T-helper 2 cell treated with Interferon-gamma antibody and Interleukin-4, amounts not matched to agents 5 μg/mL and 100 μg/mL, for 36 hours (primary cell): Measurements from ENCODE around the gene NFU1.
"Not testable (repeated sequence)": the region's sequence is repeated elsewhere in the genome, so short reads cannot be mapped to it uniquely, and the experiment has no call there.

ENCODE experiments used
- DNase-seq: peaks from one replicate; pipeline ENCODE4 v3.0.0; 2021; ENCODE audit warnings: low spot score
- H3K27ac Mint-ChIP-seq: one replicate; pipeline ENCODE4 v1.8.0; 2021; ENCODE audit warnings: mild to moderate bottlenecking, mixed read lengths
- H3K27me3 Mint-ChIP-seq: one replicate; pipeline ENCODE4 v1.8.0; 2021; ENCODE audit warnings: low read depth, mixed read lengths
- H3K36me3 Mint-ChIP-seq: one replicate; pipeline ENCODE4 v1.8.0; 2021; ENCODE audit warnings: low read depth, mixed read lengths
- H3K4me1 Mint-ChIP-seq: one replicate; pipeline ENCODE4 v1.8.0; 2021; ENCODE audit warnings: low read depth, mixed read lengths
- H3K4me3 Mint-ChIP-seq: one replicate; pipeline ENCODE4 v1.8.0; 2022; ENCODE audit warnings: mild to moderate bottlenecking, moderate library complexity, mixed read lengths
- H3K9me3 Mint-ChIP-seq: one replicate; pipeline ENCODE4 v1.8.0; 2021; ENCODE audit warnings: mixed read lengths

Gene NFU1

DNA sequence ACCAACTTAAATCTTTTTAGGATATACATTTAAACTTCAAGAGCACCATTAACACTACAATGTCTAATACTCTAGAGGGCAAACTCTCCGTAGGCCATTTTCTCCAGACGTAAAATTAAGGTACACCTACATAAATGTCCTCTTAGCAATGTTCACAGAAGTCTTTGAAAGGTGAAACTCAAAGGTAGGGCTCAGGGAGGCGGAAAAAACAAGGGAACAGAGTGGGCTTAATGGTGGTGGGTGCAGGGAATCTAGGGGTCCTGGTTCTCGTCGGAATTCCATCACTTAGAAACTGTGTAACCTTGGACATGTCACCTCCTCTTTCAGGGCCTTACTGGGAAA lies 668 bp downstream of the NFU1 start:
- peak overlapping the region; percentile 91 for H3K4me3 Mint-ChIP-seq
- DNase-seq = no peak
- peaks cover 12% of the 10 kb centered on the region for H3K36me3 Mint-ChIP-seq
- H3K27me3 Mint-ChIP-seq = no peaks in the 10 kb centered on the region
- peaks cover 21% of the 10 kb centered on the region for H3K4me1 Mint-ChIP-seq
- H3K9me3 Mint-ChIP-seq = peaks cover 8% of the 10 kb centered on the region
- peak overlapping the region; percentile 96 for H3K27ac Mint-ChIP-seq

DNA sequence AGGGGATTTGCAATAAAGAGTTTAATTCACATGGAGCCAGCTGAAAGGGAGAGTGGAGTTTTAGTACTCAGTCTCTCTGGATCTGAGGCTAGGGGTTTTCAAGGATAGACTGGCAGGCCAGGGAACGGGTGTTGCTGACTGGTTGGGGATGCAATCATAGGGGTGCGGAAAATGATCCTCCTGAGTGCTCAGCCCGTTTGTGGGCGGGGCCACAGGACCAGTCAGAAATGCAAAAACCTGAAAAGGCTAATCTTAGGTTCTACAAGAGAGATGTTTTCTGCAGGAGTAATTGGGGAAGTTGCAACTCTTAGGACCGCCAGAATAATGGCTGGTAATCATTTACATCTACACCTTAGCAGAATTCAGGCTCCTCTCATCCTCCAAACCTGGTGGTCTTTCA lies 2.5 kb downstream of the NFU1 start:
- no peak for DNase-seq
- Mint-ChIP-seq H3K36me3 (peaks cover 12% of the 10 kb centered on the region), H3K4me3 (no peak overlapping the region), H3K27me3 (no peaks in the 10 kb centered on the region), H3K9me3 (peaks cover 8% of the 10 kb centered on the region), H3K27ac (no peak overlapping the region), H3K4me1 (peaks cover 21% of the 10 kb centered on the region)

- Mint-ChIP-seq H3K27ac (no peak overlapping the region), H3K27me3 (no peaks in the 10 kb centered on the region), H3K4me3 (no peak overlapping the region)
Measured at GRCh38 chr2:69429491-69430183, 7.6 kb downstream of the NFU1 start.

GRCh38 chr2:69428981-69429380 lies 8.3 kb downstream of the NFU1 start:
- Mint-ChIP-seq H3K27ac (no peak overlapping the region), H3K27me3 (no peaks in the 10 kb centered on the region), H3K36me3 (peaks cover 14% of the 10 kb centered on the region), H3K4me3 (no peak overlapping the region), H3K9me3 (no peaks in the 10 kb centered on the region), H3K4me1 (no peaks in the 10 kb centered on the region)
- no peak for DNase-seq

More at GRCh38 chr2:69429491-69430183, 7.6 kb downstream of the NFU1 start:
- no peaks in the 10 kb centered on the region for H3K9me3 Mint-ChIP-seq
- H3K36me3 Mint-ChIP-seq = peaks cover 14% of the 10 kb centered on the region
- no peak for DNase-seq
- peaks cover 2% of the 10 kb centered on the region for H3K4me1 Mint-ChIP-seq

GRCh38 chr2:69424419-69424818 lies 12.8 kb downstream of the NFU1 start:
- no peaks in the 10 kb centered on the region for H3K9me3 Mint-ChIP-seq
- H3K4me3 Mint-ChIP-seq = no peak overlapping the region
- peaks cover 7% of the 10 kb centered on the region for H3K4me1 Mint-ChIP-seq
- H3K36me3 Mint-ChIP-seq = peaks cover 21% of the 10 kb centered on the region
- no peaks in the 10 kb centered on the region for H3K27me3 Mint-ChIP-seq
- no peak overlapping the region for H3K27ac Mint-ChIP-seq
- DNase-seq = no peak

- H3K27ac Mint-ChIP-seq = no peak overlapping the region
- peaks cover 7% of the 10 kb centered on the region for H3K4me1 Mint-ChIP-seq
- H3K9me3 Mint-ChIP-seq = no peaks in the 10 kb centered on the region
- H3K27me3 Mint-ChIP-seq = no peaks in the 10 kb centered on the region
- no peak overlapping the region for H3K4me3 Mint-ChIP-seq
- no peak for DNase-seq
- peaks cover 22% of the 10 kb centered on the region for H3K36me3 Mint-ChIP-seq
Measured at GRCh38 chr2:69422198-69422597, 15.0 kb downstream of the NFU1 start.

GRCh38 chr2:69419111-69419510 lies 18.1 kb downstream of the NFU1 start:
- H3K27ac Mint-ChIP-seq, H3K27me3 Mint-ChIP-seq, H3K4me1 Mint-ChIP-seq, H3K4me3 Mint-ChIP-seq, DNase-seq, H3K9me3 Mint-ChIP-seq: not testable (repeated sequence)
- H3K36me3 Mint-ChIP-seq = peaks cover 26% of the 10 kb centered on the region

- peaks cover 23% of the 10 kb centered on the region for H3K36me3 Mint-ChIP-seq
Measured at GRCh38 chr2:69416147-69416546, 21.1 kb downstream of the NFU1 start.

DNA sequence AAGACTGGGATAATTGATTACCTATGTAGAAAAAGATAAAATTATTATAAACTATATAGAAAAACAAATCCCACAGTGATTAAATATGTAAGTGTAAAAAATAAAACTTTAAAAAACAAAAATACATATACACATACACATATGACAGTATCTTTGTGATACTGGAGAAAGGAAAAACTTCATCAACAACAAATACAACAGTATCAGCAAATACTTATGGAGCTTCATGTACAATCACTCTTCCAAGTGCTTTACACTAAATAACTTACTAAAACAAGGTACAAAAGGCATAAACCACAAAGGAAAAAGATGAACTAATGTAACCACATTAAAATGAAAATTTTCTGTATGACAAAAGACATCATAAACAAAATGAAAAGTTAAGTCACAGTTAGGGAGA lies 26.1 kb downstream of the NFU1 start:
- no peak for DNase-seq
- Mint-ChIP-seq H3K4me1 (peaks cover 10% of the 10 kb centered on the region), H3K27me3 (no peaks in the 10 kb centered on the region), H3K27ac (no peak overlapping the region), H3K4me3 (no peak overlapping the region), H3K9me3 (peaks cover 3% of the 10 kb centered on the region), H3K36me3 (peaks cover 22% of the 10 kb centered on the region)

More at GRCh38 chr2:69416147-69416546, 21.1 kb downstream of the NFU1 start:
- Mint-ChIP-seq H3K27me3 (no peaks in the 10 kb centered on the region), H3K9me3 (no peaks in the 10 kb centered on the region), H3K4me3 (no peak overlapping the region), H3K4me1 (peaks cover 2% of the 10 kb centered on the region), H3K27ac (no peak overlapping the region)
- no peak for DNase-seq

DNA sequence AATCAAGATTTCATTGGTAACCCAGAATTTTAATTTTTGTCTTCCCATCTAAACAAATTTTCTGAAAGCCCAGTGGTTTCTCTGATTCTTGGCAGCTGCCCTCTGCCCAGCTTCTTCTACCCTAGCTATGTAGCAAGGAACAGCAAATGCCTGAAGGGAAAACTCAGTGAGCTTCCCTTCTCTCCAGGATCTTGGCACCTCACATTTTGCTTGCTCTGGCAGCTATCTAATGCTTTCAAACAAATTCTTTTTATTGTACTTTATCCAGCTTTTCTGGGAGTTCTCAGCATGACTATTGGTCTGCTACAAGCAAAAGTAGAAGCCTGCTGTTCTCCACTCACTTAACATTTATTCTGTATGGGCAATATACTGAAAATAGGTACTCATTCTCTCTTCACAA lies 31.9 kb downstream of the NFU1 start:
- Mint-ChIP-seq H3K9me3 (peaks cover 12% of the 10 kb centered on the region), H3K4me1 (peaks cover 5% of the 10 kb centered on the region), H3K4me3 (no peak overlapping the region), H3K27ac (no peak overlapping the region), H3K27me3 (no peaks in the 10 kb centered on the region), H3K36me3 (peaks cover 39% of the 10 kb centered on the region)
- DNase-seq = no peak

- Mint-ChIP-seq H3K9me3 (peaks cover 9% of the 10 kb centered on the region), H3K4me1 (no peaks in the 10 kb centered on the region), H3K27me3 (no peaks in the 10 kb centered on the region), H3K27ac (no peak overlapping the region), H3K4me3 (no peak overlapping the region), H3K36me3 (peaks cover 44% of the 10 kb centered on the region)
- DNase-seq = no peak
Measured at GRCh38 chr2:69400121-69400520, 37.1 kb downstream of the NFU1 start.

DNA sequence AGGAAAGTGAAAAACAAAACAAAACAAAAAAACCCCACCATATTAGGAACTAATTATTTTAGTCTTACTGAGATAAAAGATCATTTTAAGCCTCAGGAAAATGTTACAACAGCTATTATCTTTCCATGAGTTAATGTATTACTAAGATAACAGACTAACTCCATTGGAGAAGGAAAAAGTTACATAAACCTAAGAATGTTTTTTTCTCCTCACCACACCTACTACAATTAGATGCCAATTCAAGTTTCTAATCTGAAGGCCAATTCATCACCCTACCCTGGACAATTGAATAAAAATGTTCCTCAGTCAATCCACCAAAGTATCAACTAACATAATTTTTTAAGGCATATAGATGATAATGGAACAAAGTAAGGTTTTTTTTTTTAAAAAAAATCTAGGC lies 40.0 kb downstream of the NFU1 start:
- H3K27ac Mint-ChIP-seq = no peak overlapping the region
- peaks cover 40% of the 10 kb centered on the region for H3K36me3 Mint-ChIP-seq
- H3K27me3 Mint-ChIP-seq = no peaks in the 10 kb centered on the region
- H3K4me3 Mint-ChIP-seq = no peak overlapping the region
- DNase-seq = no peak
- H3K9me3 Mint-ChIP-seq = no peaks in the 10 kb centered on the region
- no peaks in the 10 kb centered on the region for H3K4me1 Mint-ChIP-seq

GRCh38 chr2:69395866-69396265 lies 41.4 kb downstream of the NFU1 start:
- Mint-ChIP-seq H3K27ac (no peak overlapping the region), H3K9me3 (no peaks in the 10 kb centered on the region), H3K36me3 (peaks cover 36% of the 10 kb centered on the region), H3K4me1 (no peaks in the 10 kb centered on the region), H3K4me3 (no peak overlapping the region), H3K27me3 (no peaks in the 10 kb centered on the region)
- DNase-seq = no peak

- Mint-ChIP-seq H3K27ac (no peak overlapping the region), H3K4me3 (no peak overlapping the region), H3K27me3 (no peaks in the 10 kb centered on the region), H3K36me3 (peaks cover 25% of the 10 kb centered on the region), H3K9me3 (no peaks in the 10 kb centered on the region), H3K4me1 (no peaks in the 10 kb centered on the region)
- DNase-seq = no peak
Measured at GRCh38 chr2:69393963-69394362, 43.3 kb downstream of the NFU1 start.

DNA sequence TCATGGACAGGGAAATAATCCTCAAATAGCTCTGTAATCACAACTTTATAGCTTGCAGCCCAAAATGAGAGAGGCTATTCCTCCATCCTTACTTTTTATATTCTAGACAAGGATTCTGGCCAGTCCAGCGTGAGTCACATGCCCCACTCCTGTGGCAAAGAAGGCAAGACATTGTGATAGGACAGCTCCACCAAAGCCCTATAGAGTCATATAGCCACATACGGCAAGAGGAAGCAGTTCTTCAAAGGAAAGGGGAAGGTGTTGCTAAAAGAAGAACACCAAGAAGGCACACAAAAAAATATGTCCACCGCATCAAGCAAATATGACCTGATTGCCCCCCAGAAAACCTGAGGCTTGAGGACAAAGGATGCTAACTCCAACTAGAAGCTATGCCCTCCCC lies 46.8 kb downstream of the NFU1 start:
- Mint-ChIP-seq H3K4me1 (peaks cover 14% of the 10 kb centered on the region), H3K27ac (no peak overlapping the region), H3K4me3 (no peak overlapping the region), H3K27me3 (no peaks in the 10 kb centered on the region), H3K9me3 (no peaks in the 10 kb centered on the region), H3K36me3 (peaks cover 17% of the 10 kb centered on the region)
- no peak for DNase-seq
